MM.1S (cell line): ENCODE results near the gene C3orf18.

Experiments used
- EZH2 ChIP-seq: fragments of 300-600 bp; sonication (generic); optimal IDR thresholded peaks from 2 replicates; pipeline ENCODE3; 2017; ENCODE audit warnings: low read depth, mild to moderate bottlenecking, antibody characterized with exemption, low read length, mixed read lengths
- TF ChIP-seq, protein P1 (sequence below): fragments of 300-600 bp; sonication (generic); IDR thresholded peaks from 2 replicates; pipeline ENCODE4 v1.5.1; 2016; ENCODE audit warnings: antibody characterized with exemption, low read length, mixed read lengths

DNA sequence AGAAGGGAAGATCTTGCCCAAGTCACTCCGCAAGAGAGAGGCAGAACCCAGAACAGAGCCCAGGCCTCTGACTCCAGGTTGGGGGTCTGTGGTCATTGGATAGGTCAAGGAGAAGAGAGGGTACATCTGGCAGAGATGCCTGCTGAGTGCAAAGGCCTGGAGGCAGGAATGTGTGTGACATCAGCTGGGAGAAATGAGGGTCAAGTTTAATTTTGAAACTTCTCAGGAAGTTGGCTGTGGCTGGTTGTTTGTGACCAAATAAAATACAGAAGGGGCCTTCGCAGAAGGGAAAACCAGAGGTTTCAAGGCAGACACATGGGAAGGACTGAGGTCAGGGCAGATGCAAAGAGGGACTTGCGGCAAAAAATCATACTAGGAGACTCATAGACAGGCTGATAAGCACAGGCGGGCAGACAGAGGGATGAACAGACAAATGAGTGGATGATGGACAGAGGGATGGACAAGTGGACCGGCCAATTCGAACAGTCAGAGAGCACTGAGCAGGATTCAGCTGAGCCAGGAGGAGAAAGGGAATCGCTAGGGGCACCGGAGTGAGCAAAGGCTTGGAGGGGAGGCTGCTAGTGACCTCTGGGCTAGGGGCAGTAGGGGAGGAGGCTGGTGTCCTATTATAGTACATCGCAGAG is 35.4 kb downstream of the C3orf18 start:
- TF ChIP-seq, protein P1, sequence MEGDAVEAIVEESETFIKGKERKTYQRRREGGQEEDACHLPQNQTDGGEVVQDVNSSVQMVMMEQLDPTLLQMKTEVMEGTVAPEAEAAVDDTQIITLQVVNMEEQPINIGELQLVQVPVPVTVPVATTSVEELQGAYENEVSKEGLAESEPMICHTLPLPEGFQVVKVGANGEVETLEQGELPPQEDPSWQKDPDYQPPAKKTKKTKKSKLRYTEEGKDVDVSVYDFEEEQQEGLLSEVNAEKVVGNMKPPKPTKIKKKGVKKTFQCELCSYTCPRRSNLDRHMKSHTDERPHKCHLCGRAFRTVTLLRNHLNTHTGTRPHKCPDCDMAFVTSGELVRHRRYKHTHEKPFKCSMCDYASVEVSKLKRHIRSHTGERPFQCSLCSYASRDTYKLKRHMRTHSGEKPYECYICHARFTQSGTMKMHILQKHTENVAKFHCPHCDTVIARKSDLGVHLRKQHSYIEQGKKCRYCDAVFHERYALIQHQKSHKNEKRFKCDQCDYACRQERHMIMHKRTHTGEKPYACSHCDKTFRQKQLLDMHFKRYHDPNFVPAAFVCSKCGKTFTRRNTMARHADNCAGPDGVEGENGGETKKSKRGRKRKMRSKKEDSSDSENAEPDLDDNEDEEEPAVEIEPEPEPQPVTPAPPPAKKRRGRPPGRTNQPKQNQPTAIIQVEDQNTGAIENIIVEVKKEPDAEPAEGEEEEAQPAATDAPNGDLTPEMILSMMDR, result no peak
- no peak for TF ChIP-seq EZH2
